DMS53 treated with DMSO at 0.1 percent for 48 hours (cell line): ENCODE data around the gene KAT8.
"Not testable (repeated sequence)": the region's sequence is repeated elsewhere in the genome, so short reads cannot be mapped to it uniquely, and the experiment has no call there.

Experiments
- DNase-seq: peaks from one replicate; lab custom pipeline; 2025; ENCODE audit not compliant: unreplicated experiment; lab: John Stamatoyannopoulos, UW

Gene KAT8

DNA sequence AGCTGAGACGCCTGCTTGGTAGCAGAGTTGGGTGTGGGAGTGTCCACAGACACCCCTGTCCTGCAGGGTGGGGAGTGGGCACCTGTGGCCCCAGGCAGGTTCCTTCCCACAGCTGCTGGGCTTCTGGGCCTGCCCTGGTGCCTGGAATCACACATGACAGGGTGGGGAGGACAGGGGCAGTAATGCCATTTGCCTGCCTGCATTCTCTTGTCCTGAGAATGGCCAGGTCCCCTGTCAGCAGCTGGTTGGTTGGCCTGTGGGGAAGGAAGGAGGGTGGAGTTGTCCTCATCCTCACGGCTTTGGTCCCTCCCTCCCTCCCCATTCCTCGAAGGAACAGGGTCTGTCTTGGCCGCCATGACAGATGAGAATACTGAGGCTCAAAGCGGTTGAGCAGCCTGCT, 33.9 kb upstream of the KAT8 start:
- no peak for DNase-seq

GRCh38 chr16:31083981-31084380, 33.5 kb upstream of the KAT8 start:
- no peak for DNase-seq

DNA sequence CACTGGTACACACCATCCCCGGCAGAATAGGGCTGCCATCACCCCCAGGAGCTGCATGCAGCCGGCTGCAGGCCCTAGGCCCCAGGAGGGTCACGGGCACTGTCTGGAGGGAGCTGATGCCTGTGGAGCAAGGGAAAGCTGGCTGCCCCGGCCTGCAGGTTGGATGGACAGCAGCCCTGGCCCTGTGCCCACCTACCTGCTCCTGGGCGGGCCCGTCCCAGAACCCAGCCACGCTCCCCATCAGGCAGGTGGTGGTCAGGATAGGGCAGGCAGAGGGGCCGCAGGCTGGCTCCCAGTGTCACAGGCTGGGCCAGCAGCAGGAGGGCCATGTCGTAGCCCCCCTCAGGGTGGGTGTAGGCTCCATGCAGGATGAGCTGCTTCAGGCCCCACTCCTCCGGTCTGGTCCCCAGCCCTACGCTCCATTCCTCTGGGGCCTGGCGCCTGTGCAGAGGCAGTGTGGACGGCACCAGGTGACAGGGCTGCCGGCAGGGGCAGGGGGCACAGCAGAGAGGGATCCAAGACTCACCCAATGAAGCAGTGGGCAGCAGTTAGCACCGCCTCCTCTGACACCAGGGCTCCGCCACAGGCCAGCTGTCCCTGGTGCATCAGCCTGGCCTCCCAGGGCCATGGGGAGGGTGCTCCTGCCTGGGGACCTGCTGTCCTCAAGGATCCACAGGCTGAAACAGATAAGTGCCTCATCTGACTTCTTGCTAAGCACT, 32.7 kb upstream of the KAT8 start:
- no peak for DNase-seq

GRCh38 chr16:31085411-31085810, 32.1 kb upstream of the KAT8 start:
- no peak for DNase-seq

DNA sequence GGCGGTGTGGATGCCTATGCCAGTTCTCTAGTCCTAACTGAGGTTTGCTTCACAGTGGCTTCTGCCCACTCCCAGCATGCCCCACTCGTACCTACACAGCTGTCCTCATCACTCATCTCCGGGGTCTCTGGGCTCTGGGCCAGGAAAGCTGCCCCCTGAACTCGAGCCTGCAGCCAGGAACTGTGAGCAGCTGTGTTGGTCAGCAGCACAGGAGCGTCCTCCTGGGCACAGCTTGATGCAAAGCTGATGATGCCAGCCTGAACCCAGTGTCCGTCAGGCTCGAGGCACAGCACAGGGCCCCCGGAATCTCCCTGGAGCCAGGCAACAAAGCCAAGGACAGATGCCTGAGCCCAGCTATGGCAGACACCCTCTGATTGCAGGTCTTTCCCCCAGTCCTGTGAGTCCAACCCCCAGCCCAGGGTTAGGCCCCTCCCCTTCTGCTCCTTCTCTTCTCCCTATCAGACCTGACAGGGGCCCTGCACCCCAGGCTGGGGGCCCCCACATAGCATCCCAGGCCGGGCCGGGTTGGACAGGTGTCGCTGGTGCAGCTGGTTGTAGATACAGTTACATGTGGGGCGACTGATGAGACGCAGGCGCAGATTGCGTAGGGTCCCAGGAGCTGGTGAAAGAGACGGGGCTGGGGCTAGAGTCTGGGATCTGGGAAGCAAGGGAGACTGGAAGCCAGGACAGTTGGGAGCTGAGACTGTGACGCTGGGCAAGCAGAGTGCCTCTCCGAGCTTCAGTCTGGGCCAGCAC, 31.4 kb upstream of the KAT8 start:
- no peak for DNase-seq

GRCh38 chr16:31086629-31086906, 30.9 kb upstream of the KAT8 start:
- DNase-seq: no peak

GRCh38 chr16:31087481-31087880, 30.0 kb upstream of the KAT8 start:
- no peak for DNase-seq

GRCh38 chr16:31087971-31088370, 29.5 kb upstream of the KAT8 start:
- no peak for DNase-seq

- peak; percentile 48 for DNase-seq
Observed at GRCh38 chr16:31088459-31089183, 28.8 kb upstream of the KAT8 start, which contains the start of gene PRSS53. Gene PRSS53 (minus strand): TSS chr16:31088943. CDS start chr16:31088809, 134 bp downstream.

DNA sequence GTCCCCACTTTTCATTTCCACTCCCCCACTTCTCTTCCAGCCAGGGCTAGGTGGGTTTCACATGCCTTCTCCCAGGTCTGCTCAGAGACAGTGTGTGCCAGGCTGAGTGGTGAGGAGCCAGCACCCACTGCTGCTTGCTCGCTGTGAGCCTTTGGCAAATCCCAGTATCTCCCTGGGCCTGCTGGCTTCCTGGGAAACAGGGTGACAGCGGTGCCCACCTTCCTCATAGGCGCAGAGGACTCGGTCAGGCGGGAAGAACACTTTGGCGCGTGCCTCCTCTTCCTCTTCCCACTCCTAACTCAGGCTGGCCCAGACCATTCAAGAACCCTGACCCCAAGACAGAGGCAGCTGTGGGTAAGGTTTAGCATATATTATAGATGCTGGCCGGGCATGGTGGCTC, 28.3 kb upstream of the KAT8 start:
- DNase-seq: no peak

DNA sequence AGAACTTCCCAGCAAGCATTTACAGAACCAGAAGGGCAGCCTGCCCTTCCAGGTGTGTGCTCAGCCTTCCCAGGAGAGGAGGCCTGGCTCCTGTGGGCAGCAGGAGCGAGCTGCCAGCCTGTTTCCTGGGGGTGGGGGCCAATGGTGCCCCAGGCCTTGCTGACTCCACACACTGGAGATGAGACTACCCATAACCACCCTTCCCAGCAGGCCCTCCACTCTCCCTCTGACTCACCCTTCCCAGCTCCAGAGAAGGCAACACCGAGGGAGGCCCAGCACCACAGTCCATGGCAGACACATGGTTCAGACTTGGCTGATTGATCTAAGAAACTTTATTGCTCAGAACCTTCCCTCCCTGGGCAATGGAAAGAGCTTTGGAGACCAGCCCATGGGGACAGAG, 26.9 kb upstream of the KAT8 start:
- no peak for DNase-seq

DNA sequence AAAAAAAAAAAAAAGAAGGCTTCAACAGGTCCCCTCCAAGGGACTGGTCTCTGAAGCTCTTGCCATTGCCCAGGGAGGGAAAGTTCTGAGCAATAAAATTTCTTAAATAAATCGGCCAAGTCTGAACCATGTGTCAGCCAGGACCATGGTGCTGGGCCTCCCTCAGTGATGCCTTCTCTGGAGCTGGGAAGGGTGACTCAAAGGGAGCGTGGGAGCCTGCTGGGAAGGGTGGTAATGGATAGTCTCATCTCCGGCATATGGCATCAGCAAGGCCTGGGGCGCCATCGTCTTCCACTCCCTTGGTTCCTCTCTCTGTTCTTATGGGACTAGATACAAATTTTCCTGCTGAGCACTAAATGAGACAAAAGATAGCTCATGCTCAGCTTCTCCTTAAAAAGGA, 25.1 kb upstream of the KAT8 start:
- DNase-seq: no peak

- DNase-seq: no peak
Observed at GRCh38 chr16:31093132-31093703, 24.2 kb upstream of the KAT8 start.

- DNase-seq: no peak
Observed at GRCh38 chr16:31094088-31094423, 23.4 kb upstream of the KAT8 start.

DNA sequence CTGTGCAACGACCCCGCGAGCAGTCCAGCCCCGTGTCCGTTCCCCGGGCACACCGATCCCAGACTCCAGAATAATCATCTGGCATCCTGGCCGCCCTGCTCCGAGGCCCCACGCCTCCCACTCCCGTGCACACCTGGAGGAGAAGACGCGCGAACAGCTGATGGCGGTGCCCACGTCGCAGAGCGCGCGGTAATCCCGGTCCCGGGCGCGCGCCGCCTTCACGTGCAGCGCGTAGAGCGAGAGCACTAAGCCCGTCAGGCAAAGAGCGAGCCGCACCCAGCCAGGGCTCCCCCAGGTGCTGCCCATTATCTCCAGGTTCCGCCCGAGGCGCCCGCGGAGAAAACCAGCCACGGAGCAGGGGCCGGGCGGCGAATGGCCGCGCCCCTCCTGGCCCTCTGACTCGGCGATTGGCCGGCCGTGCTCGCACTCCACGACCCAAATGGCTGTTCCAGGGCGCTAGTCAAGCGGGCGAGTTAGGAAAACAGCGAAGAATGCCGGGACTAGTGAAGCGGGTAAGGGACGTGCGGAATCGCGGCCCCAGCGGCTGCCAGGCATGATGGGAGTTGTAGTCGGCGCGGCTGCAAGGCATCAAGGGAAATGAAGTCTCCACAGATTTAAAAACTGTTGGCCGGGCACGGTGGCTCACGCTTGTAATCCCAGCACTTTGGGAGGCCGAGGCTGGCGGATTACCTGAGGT, 22.9 kb upstream of the KAT8 start, which contains the start of gene VKORC1:
Gene VKORC1 (minus strand): TSS at position 374 of the 697 bp plus-strand sequence. CDS start 68 bp downstream, at position 306.
- DNase-seq: peak; percentile 90

GRCh38 chr16:31099860-31100638, 17.4 kb upstream of the KAT8 start:
- DNase-seq: peak; percentile 11

- not testable (repeated sequence) for DNase-seq
Observed at GRCh38 chr16:31100876-31101641, 16.4 kb upstream of the KAT8 start.

DNA sequence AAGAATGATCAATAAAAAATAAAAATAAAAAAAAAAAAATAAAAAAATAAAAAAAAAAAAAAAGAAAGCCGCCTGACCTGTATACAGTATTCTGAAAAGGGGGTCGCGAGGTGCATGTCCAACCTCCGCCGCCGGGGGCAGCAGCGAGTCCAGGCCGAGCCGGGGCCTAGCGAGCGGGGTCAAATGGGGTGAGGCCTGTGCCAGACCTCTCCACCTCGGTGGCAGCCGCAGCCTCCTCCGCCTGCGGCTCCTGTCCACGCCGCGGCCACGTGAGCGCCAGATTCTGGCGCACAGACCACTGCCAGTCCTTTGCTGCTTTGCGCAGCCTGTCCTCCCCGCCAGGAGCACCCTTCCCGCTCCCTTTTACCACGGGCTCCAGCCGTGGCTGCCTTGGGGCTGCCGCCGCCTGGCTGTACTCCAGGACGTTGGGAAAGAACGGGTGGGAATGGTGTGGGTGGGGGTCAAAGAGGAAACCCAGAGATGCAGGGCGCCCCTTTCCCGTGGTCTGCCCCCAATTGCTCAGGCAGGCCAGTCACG, 11.7 kb upstream of the KAT8 start:
- DNase-seq: peak; percentile 52
